C1 segment of cervical spinal cord (tissue), 14 donors: ENCODE measurements around the gene TMPRSS6.

Experiments
- DNase-seq, 14 donors: peaks; one replicate each; lab custom pipeline; 2025; lab: John Stamatoyannopoulos, UW

Gene TMPRSS6

GRCh38 chr22:37109242-37109917, at the start of gene TMPRSS6:
Gene TMPRSS6 (minus strand): TSS chr22:37109713. CDS start chr22:37103417, 6,296 bp downstream.
- no peak for DNase-seq

GRCh38 chr22:37158963-37159290, 49.4 kb upstream of the TMPRSS6 start:
- DNase-seq = no peak

GRCh38 chr22:37157516-37158285, 48.2 kb upstream of the TMPRSS6 start:
- DNase-seq = no peak

- no peak for DNase-seq
These were observed 47.3 kb upstream of the TMPRSS6 start for GRCh38 chr22:37156686-37157435.

GRCh38 chr22:37155971-37156370, 46.5 kb upstream of the TMPRSS6 start:
- DNase-seq = no peak

GRCh38 chr22:37154925-37155712, 45.6 kb upstream of the TMPRSS6 start:
- no peak for DNase-seq

- DNase-seq = no peak
These were observed 44.4 kb upstream of the TMPRSS6 start for GRCh38 chr22:37153901-37154300.

GRCh38 chr22:37151401-37151800, 41.9 kb upstream of the TMPRSS6 start:
- DNase-seq = no peak

- no peak for DNase-seq
These were observed 41.2 kb upstream of the TMPRSS6 start for GRCh38 chr22:37150701-37151100.

- DNase-seq = no peak
These were observed 39.5 kb upstream of the TMPRSS6 start for GRCh38 chr22:37148742-37149665.

GRCh38 chr22:37148031-37148651, 38.6 kb upstream of the TMPRSS6 start:
- no peak for DNase-seq

GRCh38 chr22:37147186-37147990, 37.9 kb upstream of the TMPRSS6 start:
- no peak for DNase-seq

GRCh38 chr22:37146507-37147180, 37.1 kb upstream of the TMPRSS6 start:
- DNase-seq = no peak

- DNase-seq = no peak
These were observed 36.5 kb upstream of the TMPRSS6 start for GRCh38 chr22:37146051-37146385.

- no peak for DNase-seq
These were observed 35.9 kb upstream of the TMPRSS6 start for GRCh38 chr22:37145180-37146050.

- DNase-seq = no peak
These were observed 34.7 kb upstream of the TMPRSS6 start for GRCh38 chr22:37144180-37144554.

GRCh38 chr22:37141971-37142370, 32.5 kb upstream of the TMPRSS6 start:
- DNase-seq = no peak

GRCh38 chr22:37141476-37141875, 32.0 kb upstream of the TMPRSS6 start:
- no peak for DNase-seq
